ENCODE measurements around the gene DICER1.

DICER1 gene

GRCh38 chr14:95066427-95066986, 90.8 kb downstream of the DICER1 start:
- no peak overlapping the region for H3K4me3 ChIP-seq (replicated peaks; ENCODE audit: low read depth, low read length)
- no peak for TF ChIP-seq CTCF (IDR thresholded peaks at IDR 0.05; ENCODE audit: low read depth, low read length, missing control alignments)
- no peak for DNase-seq (ENCODE audit: extremely low read depth, low read depth)

- TF ChIP-seq CTCF (IDR thresholded peaks at IDR 0.05; ENCODE audit: low read depth, low read length, missing control alignments) = no peak
- no peak overlapping the region for H3K4me3 ChIP-seq (replicated peaks; ENCODE audit: low read depth, low read length)
- DNase-seq (ENCODE audit: extremely low read depth, low read depth) = no peak
Measured at GRCh38 chr14:95065411-95065810, 91.9 kb downstream of the DICER1 start.

- H3K4me3 ChIP-seq (replicated peaks; ENCODE audit: low read depth, low read length) = no peak overlapping the region
- no peak for TF ChIP-seq CTCF (IDR thresholded peaks at IDR 0.05; ENCODE audit: low read depth, low read length, missing control alignments)
- DNase-seq (ENCODE audit: extremely low read depth, low read depth) = no peak
Measured at GRCh38 chr14:95064734-95065133, 92.6 kb downstream of the DICER1 start.

GRCh38 chr14:95064256-95064655, 93.1 kb downstream of the DICER1 start:
- no peak for TF ChIP-seq CTCF (IDR thresholded peaks at IDR 0.05; ENCODE audit: low read depth, low read length, missing control alignments)
- no peak for DNase-seq (ENCODE audit: extremely low read depth, low read depth)
- no peak overlapping the region for H3K4me3 ChIP-seq (replicated peaks; ENCODE audit: low read depth, low read length)

GRCh38 chr14:95063391-95063790, 93.9 kb downstream of the DICER1 start:
- no peak for TF ChIP-seq CTCF (IDR thresholded peaks at IDR 0.05; ENCODE audit: low read depth, low read length, missing control alignments)
- no peak for DNase-seq (ENCODE audit: extremely low read depth, low read depth)

GRCh38 chr14:95062946-95063345, 94.4 kb downstream of the DICER1 start:
- no peak for TF ChIP-seq CTCF (IDR thresholded peaks at IDR 0.05; ENCODE audit: low read depth, low read length, missing control alignments)
- DNase-seq (ENCODE audit: extremely low read depth, low read depth) = no peak
- H3K4me3 ChIP-seq (replicated peaks; ENCODE audit: low read depth, low read length) = no peak overlapping the region

More at GRCh38 chr14:95063391-95063790, 93.9 kb downstream of the DICER1 start:
- H3K4me3 ChIP-seq (replicated peaks; ENCODE audit: low read depth, low read length) = no peak overlapping the region

- no peak for TF ChIP-seq CTCF (IDR thresholded peaks at IDR 0.05; ENCODE audit: low read depth, low read length, missing control alignments)
- DNase-seq (ENCODE audit: extremely low read depth, low read depth) = no peak
- H3K4me3 ChIP-seq (replicated peaks; ENCODE audit: low read depth, low read length) = no peak overlapping the region
Measured at GRCh38 chr14:95062220-95062619, 95.1 kb downstream of the DICER1 start.
